ENCODE data around the gene RALGAPA2. TPM values are rescaled to one million over a fixed set of nuclear protein-coding genes. Genes with fewer than 3 reads are reported as not detected.

Gene RALGAPA2
- total RNA-seq, 2 donors from 2014 or later = 27.8 to 28.5 TPM

DNA sequence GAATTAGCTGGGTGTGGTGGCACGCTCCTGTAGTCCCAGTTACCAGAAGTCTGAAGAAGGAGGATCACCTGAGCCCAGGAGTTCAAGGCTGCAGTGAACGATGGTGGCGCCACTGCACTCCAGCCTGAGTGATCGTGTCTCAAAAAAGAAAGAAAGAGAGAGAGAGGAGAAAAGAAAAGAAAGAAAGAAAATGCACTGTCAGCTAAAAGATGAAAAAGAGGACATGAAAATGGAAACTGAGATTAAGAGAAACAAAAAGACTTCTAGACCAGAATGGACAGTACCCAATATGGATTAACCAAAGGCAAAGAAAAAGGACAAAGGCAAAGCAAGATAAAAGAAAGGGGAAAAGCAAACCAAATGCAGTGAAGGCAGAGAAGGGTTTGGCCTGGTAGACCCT, 9.0 kb upstream of the RALGAPA2 start:
- no peaks in the 10 kb centered on the region for H3K4me1 ChIP-seq
- no peak for DNase-seq (ENCODE audit: low spot score)
- no peaks in the 10 kb centered on the region for H3K36me3 ChIP-seq
- H3K9me3 ChIP-seq = no peaks in the 10 kb centered on the region
- no peaks in the 10 kb centered on the region for H3K27me3 ChIP-seq
- TF ChIP-seq CTCF (IDR thresholded peaks at IDR 0.05) = no peak
- no peak overlapping the region for H3K4me3 ChIP-seq
- no peak overlapping the region for H3K27ac ChIP-seq

DNA sequence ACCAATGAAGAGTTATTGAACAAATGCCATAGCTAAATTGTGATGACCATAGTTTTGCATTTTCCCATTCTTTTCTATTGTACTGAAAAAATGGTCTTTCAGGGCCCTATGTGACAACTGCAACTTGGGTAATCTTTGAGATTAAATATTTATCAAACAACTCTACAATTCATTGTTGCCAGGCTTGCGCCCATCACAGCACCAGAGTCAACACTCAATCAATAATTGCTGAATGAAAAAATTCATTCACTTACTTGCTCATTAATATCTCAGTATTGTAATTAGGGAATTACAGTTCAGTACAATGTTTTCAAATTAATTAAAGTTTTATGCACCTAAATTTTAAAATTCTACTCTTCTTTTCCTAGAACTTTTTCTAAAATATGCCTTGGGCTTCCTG, 7.7 kb upstream of the RALGAPA2 start:
- no peak for TF ChIP-seq CTCF (IDR thresholded peaks at IDR 0.05)
- H3K36me3 ChIP-seq = no peaks in the 10 kb centered on the region

DNA sequence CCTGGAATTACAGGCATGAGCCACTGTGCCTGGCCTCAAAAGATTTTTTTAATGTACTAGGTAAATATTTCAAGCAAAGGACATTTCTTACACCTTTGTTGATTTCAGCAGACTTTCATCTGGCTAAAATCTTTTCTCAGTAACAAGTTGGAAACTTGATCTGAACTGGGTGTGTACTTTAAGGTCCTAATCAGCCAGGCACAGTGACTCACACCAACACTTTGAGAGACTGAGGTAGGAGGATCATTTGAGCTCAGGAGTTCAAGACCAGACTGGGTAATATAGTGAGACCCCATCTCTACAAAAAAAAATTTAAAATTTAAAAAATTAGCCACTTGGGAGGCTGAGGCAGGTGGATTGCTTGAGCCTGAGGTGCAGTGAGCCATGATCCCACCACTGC, 7.0 kb upstream of the RALGAPA2 start:
- Histone ChIP-seq H3K27me3 (no peaks in the 10 kb centered on the region), H3K27ac (no peak overlapping the region), H3K4me1 (no peaks in the 10 kb centered on the region), H3K36me3 (no peaks in the 10 kb centered on the region), H3K4me3 (no peak overlapping the region), H3K9me3 (no peaks in the 10 kb centered on the region)
- no peak for DNase-seq (ENCODE audit: low spot score)
- TF ChIP-seq CTCF (IDR thresholded peaks at IDR 0.05) = no peak

More for the DNA sequence above, 7.7 kb upstream of the RALGAPA2 start:
- Histone ChIP-seq H3K27ac (no peak overlapping the region), H3K9me3 (no peaks in the 10 kb centered on the region), H3K27me3 (no peaks in the 10 kb centered on the region), H3K4me1 (no peaks in the 10 kb centered on the region), H3K4me3 (no peak overlapping the region)
- no peak for DNase-seq (ENCODE audit: low spot score)

- H3K4me1 ChIP-seq = peaks cover 0 to 27% of the 10 kb centered on the region in 2 donors
- DNase-seq (ENCODE audit: low spot score) = no peak
- no peak for TF ChIP-seq CTCF (IDR thresholded peaks at IDR 0.05)
These were observed 861 bp upstream of the RALGAPA2 start for GRCh38 chr20:20713244-20713765.

GRCh38 chr20:20712004-20712473, 405 bp downstream of the RALGAPA2 start:
- Histone ChIP-seq H3K27me3 (no peaks in the 10 kb centered on the region), H3K4me1 (peaks cover 0 to 32% of the 10 kb centered on the region in 2 donors), H3K27ac (peak overlapping the region; percentile 93 to 95), H3K4me3 (peak overlapping the region; percentile 97 to 99), H3K36me3 (no peaks in the 10 kb centered on the region), H3K9me3 (no peaks in the 10 kb centered on the region)
- no peak for DNase-seq (ENCODE audit: low spot score)
- TF ChIP-seq CTCF (IDR thresholded peaks at IDR 0.05) = no peak

More at GRCh38 chr20:20713244-20713765, 861 bp upstream of the RALGAPA2 start:
- Histone ChIP-seq H3K27ac (peak overlapping the region; percentile 93 to 95), H3K27me3 (no peaks in the 10 kb centered on the region), H3K36me3 (no peaks in the 10 kb centered on the region), H3K9me3 (no peaks in the 10 kb centered on the region), H3K4me3 (peak overlapping the region; percentile 97 to 99)

GRCh38 chr20:20711413-20711812, 1.0 kb downstream of the RALGAPA2 start:
- peak overlapping the region; percentile 97 to 99 for H3K4me3 ChIP-seq
- peaks cover 0 to 38% of the 10 kb centered on the region in 2 donors for H3K4me1 ChIP-seq
- H3K27ac ChIP-seq = peak overlapping the region; percentile 93 to 95
- no peaks in the 10 kb centered on the region for H3K9me3 ChIP-seq
- no peaks in the 10 kb centered on the region for H3K36me3 ChIP-seq
- no peaks in the 10 kb centered on the region for H3K27me3 ChIP-seq
- TF ChIP-seq CTCF (IDR thresholded peaks at IDR 0.05) = no peak
- no peak for DNase-seq (ENCODE audit: low spot score)

Data from right atrium auricular region (tissue), 2 donors.